ENCODE data around the gene ADAMTS8. TPM values are rescaled to one million over a fixed set of nuclear protein-coding genes. Genes with fewer than 3 reads are reported as not detected.

ADAMTS8 gene
- polyA plus RNA-seq, 1 of the 3 experiments (the other 2 are of a cell fraction) = not detected

DNA sequence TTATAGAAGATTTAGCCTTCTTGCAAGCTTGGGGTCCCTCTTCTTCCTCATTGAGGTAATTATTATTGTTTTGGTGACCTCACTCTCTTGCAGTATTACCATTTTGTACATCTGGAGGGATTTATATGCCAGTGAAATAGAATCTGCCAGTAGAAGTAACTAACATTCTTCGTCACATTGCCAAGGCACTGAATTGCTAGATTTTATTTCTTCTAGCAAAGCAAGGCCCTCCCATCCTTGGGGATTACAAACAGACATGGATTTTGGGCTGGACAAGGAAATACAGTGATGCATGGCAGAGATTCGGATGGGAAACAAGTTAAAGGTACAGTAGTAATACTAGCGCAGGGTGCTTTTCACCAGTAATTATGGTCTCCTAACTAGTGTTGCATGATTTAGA, 27.9 kb upstream of the ADAMTS8 start:
- CTCF ChIA-PET = interaction anchor here (1.4 to 2.8 kb wide), 3 partner anchors 21 to 406 kb away, joined by 5 to 15 read pairs (median 6); no protein-coding TSS in a partner anchor

More for the DNA sequence above, 27.9 kb upstream of the ADAMTS8 start:
- no peak overlapping the region for H2AFZ ChIP-seq (ENCODE audit: low read depth)
- TF ChIP-seq TEAD4 (IDR thresholded peaks at IDR 0.05; ENCODE audit: borderline replicate concordance, insufficient read depth) = no peak
- TF ChIP-seq TCF12 (IDR thresholded peaks at IDR 0.05) = no peak
- TF ChIP-seq GATA2 (CRISPR knock-in tag; IDR thresholded peaks at IDR 0.05) = no peak
- no peak for TF ChIP-seq RAD21 (IDR thresholded peaks at IDR 0.05; ENCODE audit: low read length)
- TF ChIP-seq, protein P1, sequence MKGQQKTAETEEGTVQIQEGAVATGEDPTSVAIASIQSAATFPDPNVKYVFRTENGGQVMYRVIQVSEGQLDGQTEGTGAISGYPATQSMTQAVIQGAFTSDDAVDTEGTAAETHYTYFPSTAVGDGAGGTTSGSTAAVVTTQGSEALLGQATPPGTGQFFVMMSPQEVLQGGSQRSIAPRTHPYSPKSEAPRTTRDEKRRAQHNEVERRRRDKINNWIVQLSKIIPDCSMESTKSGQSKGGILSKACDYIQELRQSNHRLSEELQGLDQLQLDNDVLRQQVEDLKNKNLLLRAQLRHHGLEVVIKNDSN (IDR thresholded peaks at IDR 0.05; ENCODE audit: borderline replicate concordance, low read depth) = no peak
- TF ChIP-seq, protein P2, sequence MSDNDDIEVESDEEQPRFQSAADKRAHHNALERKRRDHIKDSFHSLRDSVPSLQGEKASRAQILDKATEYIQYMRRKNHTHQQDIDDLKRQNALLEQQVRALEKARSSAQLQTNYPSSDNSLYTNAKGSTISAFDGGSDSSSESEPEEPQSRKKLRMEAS (IDR thresholded peaks at IDR 0.05; ENCODE audit: low read depth) = no peak
- TF ChIP-seq POLR2AphosphoS5 (IDR thresholded peaks at IDR 0.05; ENCODE audit: low read depth, low read length) = no peak
- TF ChIP-seq, protein P3, sequence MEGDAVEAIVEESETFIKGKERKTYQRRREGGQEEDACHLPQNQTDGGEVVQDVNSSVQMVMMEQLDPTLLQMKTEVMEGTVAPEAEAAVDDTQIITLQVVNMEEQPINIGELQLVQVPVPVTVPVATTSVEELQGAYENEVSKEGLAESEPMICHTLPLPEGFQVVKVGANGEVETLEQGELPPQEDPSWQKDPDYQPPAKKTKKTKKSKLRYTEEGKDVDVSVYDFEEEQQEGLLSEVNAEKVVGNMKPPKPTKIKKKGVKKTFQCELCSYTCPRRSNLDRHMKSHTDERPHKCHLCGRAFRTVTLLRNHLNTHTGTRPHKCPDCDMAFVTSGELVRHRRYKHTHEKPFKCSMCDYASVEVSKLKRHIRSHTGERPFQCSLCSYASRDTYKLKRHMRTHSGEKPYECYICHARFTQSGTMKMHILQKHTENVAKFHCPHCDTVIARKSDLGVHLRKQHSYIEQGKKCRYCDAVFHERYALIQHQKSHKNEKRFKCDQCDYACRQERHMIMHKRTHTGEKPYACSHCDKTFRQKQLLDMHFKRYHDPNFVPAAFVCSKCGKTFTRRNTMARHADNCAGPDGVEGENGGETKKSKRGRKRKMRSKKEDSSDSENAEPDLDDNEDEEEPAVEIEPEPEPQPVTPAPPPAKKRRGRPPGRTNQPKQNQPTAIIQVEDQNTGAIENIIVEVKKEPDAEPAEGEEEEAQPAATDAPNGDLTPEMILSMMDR (IDR thresholded peaks at IDR 0.05) = no peak
- TF ChIP-seq FOXM1 (IDR thresholded peaks at IDR 0.05; ENCODE audit: low read depth) = no peak
- TF ChIP-seq TAF1 (IDR thresholded peaks at IDR 0.05; ENCODE audit: borderline replicate concordance, low read depth, low read length) = no peak
- no peak for TF ChIP-seq RCOR1 (IDR thresholded peaks at IDR 0.05; ENCODE audit: low read length)
- no peak for TF ChIP-seq NRF1 (IDR thresholded peaks at IDR 0.05; ENCODE audit: low read depth, low read length)
- no peak for TF ChIP-seq JUND (IDR thresholded peaks at IDR 0.05)
- TF ChIP-seq EZH2phosphoT487 (IDR thresholded peaks at IDR 0.05; ENCODE audit: borderline replicate concordance, low read depth) = no peak
- no peak for TF ChIP-seq ELF1 (IDR thresholded peaks at IDR 0.05)
- TF ChIP-seq, protein P4, sequence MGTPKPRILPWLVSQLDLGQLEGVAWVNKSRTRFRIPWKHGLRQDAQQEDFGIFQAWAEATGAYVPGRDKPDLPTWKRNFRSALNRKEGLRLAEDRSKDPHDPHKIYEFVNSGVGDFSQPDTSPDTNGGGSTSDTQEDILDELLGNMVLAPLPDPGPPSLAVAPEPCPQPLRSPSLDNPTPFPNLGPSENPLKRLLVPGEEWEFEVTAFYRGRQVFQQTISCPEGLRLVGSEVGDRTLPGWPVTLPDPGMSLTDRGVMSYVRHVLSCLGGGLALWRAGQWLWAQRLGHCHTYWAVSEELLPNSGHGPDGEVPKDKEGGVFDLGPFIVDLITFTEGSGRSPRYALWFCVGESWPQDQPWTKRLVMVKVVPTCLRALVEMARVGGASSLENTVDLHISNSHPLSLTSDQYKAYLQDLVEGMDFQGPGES (IDR thresholded peaks at IDR 0.05; ENCODE audit: low read depth, low read length) = no peak
- no peak for TF ChIP-seq NFIC (IDR thresholded peaks at IDR 0.05; ENCODE audit: borderline replicate concordance)
- TF ChIP-seq CHD2 (IDR thresholded peaks at IDR 0.05; ENCODE audit: low read length, partially characterized antibody) = no peak
- TF ChIP-seq MXI1 (IDR thresholded peaks at IDR 0.05; ENCODE audit: low read depth, low read length) = no peak
- TF ChIP-seq FOXJ3 (CRISPR knock-in tag; IDR thresholded peaks at IDR 0.05) = no peak
- H3K79me2 ChIP-seq (ENCODE audit: insufficient read depth) = no peaks in the 10 kb centered on the region; the same call in 1 of the 2 replicates
- 95% methylated on average over 3 of the region's 3 CpGs for WGBS (ENCODE audit: low lambda C conversion rate)
- H3K27me3 ChIP-seq (ENCODE audit: insufficient read depth) = no peaks in the 10 kb centered on the region
- H3K9me2 ChIP-seq = no peaks in the 10 kb centered on the region
- no peaks in the 10 kb centered on the region for H3K36me3 ChIP-seq (replicated peaks in 1 of 2; ENCODE audit: control insufficient read depth in 1 of 2, insufficient read depth in 2 of 2, low read length in 1 of 2)
- POLR2A ChIA-PET = no interaction called here
- no peaks in the 10 kb centered on the region for H3K9me3 ChIP-seq
- no peak overlapping the region for H3K4me2 ChIP-seq
- no peak overlapping the region for H3K4me3 ChIP-seq (ENCODE audit: low read depth in 2 of 2, low read length in 1 of 2)
- H3F3A ChIP-seq (replicated peaks; ENCODE audit: insufficient read depth) = no peaks in the 10 kb centered on the region
- no peak for DNase-seq
- H3K9ac ChIP-seq = no peak overlapping the region
- no peaks in the 10 kb centered on the region for H4K20me1 ChIP-seq (ENCODE audit: insufficient read depth)
- no peak overlapping the region for H3K27ac ChIP-seq (ENCODE audit: low read depth in 2 of 2, low read length in 1 of 2)
- 0 out of 4 replicates have a peak, but pooled peaks cover 0 to 8% of the 10 kb centered on the region in 2 experiments for H3K4me1 ChIP-seq (ENCODE audit: control insufficient read depth in 1 of 2, insufficient read depth in 2 of 2, low read depth in 1 of 2, low read length in 1 of 2)
